KBM-7 (cell line): ENCODE measurements around the gene ITSN2.

Experiments used
- DNase-seq: peaks from one replicate; pipeline ENCODE4 v3.0.0-alpha.2; 2015
- in situ Hi-C: fragments of 300-500 bp; cut with MboI; formaldehyde crosslinking; loops from 2 replicates; pipeline ENCODE4 v1.14.3; 2020; ENCODE audit warnings: low sequenced_read_pairs, low pct_unique_long_range_greater_than_20kb, mixed read lengths

The ITSN2 gene

DNA sequence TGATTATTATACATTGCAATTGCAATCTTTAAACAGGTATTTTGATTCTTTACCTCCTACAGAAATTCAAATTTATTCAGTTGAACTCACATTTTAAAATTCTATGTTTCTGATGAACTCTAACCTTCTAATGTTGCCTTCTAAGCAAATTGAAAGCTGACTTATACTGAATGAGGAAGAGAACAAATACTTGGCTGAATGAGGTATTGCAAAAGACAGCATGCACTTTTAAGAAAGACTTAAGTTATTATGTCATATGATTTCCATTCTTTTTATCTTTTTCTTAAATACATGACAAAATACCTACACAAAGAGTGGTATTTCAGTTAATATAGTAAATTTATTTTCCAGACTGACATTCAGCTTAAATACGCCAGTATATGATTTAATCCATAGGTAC is 120.8 kb downstream of the ITSN2 start:
- in situ Hi-C loops, result no loop called here
- DNase-seq, result no peak

GRCh38 chr2:24238158-24238557 is 122.2 kb downstream of the ITSN2 start:
- DNase-seq, result no peak
- in situ Hi-C loops, result no loop called here

DNA sequence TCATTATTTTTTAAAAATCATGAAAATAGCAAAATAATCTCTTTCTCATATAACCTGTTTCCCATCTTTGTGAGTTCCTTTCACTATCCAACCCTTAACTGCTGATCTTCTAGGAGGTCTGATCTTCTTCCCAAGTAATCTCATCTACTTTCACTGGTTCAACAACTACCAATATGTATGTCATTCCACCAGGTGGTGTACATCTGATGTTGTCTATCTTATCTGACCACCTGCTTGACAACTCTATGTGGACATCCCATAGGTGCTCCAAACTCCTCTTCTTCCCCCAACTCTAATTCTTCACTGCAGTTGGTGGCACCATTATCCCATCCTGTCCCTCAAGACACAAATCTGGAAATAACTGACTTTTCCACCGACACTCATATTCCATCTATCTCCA is 123.0 kb downstream of the ITSN2 start:
- in situ Hi-C loops, result no loop called here
- no peak for DNase-seq

GRCh38 chr2:24233321-24233720 is 127.0 kb downstream of the ITSN2 start:
- DNase-seq, result peak; percentile 7
- in situ Hi-C loops, result no loop called here

GRCh38 chr2:24231461-24231881 is 128.9 kb downstream of the ITSN2 start:
- DNase-seq, result no peak
- in situ Hi-C loops, result no loop called here

- in situ Hi-C loops, result no loop called here
- peak; percentile 20 for DNase-seq
These were observed 131.9 kb downstream of the ITSN2 start for GRCh38 chr2:24228470-24228869.

- DNase-seq, result no peak
- in situ Hi-C loops, result no loop called here
These were observed 134.7 kb downstream of the ITSN2 start for GRCh38 chr2:24225499-24226242.

GRCh38 chr2:24222946-24223345 is 137.4 kb downstream of the ITSN2 start:
- DNase-seq, result no peak

DNA sequence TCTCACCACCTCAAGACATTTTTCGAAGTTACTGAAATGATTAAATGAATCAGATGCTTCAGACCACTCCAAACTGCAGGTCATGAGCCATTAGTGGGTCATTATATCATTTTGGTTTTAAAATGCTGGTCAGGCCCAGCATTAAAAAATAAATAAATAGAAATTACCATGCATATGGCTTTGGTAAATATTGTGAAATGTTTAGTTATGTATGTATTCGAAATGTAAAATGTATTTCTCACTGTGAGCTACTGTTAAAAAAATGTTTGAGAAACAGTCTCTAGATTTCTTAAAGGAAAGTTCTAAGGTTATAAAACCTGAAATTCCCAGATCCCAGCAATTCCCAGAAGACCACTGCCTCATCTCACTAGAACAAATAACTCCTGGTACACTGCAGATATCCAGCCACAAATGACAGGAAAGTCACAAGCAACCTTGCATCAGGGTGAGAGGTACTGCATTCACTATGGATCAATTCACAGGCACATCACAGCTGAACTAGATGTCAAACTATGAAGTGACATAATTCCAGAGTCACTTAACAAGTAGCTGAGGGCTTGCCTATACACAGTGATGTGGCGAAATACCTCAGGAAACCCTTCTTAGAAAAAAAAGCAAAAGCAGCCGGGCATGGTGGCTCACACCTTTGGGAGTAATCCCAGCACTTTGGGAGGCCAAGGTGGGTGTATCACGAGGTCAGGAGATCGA is 138.8 kb downstream of the ITSN2 start:
- DNase-seq, result no peak
- in situ Hi-C loops, result no loop called here

More at GRCh38 chr2:24222946-24223345, 137.4 kb downstream of the ITSN2 start:
- in situ Hi-C loops, result no loop called here

- in situ Hi-C loops, result no loop called here
- DNase-seq, result no peak
These were observed 139.6 kb downstream of the ITSN2 start for GRCh38 chr2:24220554-24221291.

DNA sequence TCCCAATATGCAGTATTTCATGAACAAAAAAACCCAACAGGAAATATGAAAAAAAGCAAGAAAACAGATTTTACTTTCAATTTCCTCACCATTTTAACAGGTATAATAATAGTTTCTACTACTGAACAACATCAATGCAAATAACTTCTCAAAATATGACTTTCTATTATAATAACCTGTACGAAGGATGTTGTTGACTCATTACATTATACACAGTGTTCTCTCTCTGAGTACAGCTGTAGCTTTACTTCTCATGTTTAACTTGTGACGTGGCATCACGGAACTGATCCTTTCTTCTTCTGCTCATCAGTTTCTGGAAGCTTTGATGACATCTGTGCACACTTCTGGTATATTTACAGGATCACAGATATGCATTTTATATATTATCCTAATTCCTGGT is 145.5 kb downstream of the ITSN2 start:
- in situ Hi-C loops, result no loop called here
- DNase-seq, result no peak

DNA sequence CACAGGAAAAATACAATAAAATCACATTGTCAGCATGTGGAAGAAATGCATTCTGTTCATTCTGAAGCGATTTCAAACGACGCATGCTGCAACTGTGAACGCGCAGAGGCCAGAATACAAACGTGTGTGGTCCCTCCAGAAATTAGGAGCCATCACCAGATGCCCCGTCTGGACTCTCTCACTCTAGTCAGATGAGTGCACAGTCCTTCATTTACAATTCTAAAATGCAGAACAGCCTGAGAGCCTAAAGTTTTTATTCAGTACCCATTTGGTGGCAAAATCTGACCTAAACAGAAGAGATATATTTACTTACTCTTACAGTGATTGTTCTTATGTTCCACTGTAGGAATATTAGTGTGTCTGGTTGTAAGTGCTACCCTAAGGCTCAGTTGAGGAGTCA is 148.9 kb downstream of the ITSN2 start:
- DNase-seq, result no peak
- in situ Hi-C loops, result no loop called here

- in situ Hi-C loops, result no loop called here
These were observed 149.6 kb downstream of the ITSN2 start for GRCh38 chr2:24210723-24211122.

DNA sequence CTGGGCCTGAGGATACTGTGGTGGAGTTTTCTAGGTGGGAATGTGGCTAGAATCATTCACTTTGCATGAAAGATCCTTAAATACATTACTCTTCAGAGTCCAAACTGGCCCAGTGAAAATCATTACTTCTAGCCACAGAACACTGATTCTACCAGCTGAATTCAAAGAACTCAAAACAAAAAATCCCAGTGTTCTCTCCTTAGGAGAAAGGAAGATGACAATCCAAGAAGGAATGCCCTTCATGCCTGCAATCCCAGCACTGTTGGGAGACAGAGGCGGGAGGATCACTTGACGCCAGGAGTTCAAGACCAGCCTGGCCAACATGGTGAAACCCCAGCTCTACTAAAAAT is 150.3 kb downstream of the ITSN2 start:
- in situ Hi-C loops, result no loop called here
- no peak for DNase-seq

More at GRCh38 chr2:24210723-24211122, 149.6 kb downstream of the ITSN2 start:
- DNase-seq, result no peak

GRCh38 chr2:24209389-24210105 is 150.8 kb downstream of the ITSN2 start:
- in situ Hi-C loops, result no loop called here
- no peak for DNase-seq

- in situ Hi-C loops, result no loop called here
- no peak for DNase-seq
These were observed 151.8 kb downstream of the ITSN2 start for GRCh38 chr2:24208490-24208889.

- in situ Hi-C loops, result no loop called here
- DNase-seq, result no peak
These were observed 153.0 kb downstream of the ITSN2 start for GRCh38 chr2:24207359-24207758.

- in situ Hi-C loops, result no loop called here
- no peak for DNase-seq
These were observed 153.6 kb downstream of the ITSN2 start for GRCh38 chr2:24206714-24207113.

GRCh38 chr2:24206242-24206641 is 154.1 kb downstream of the ITSN2 start:
- in situ Hi-C loops, result no loop called here
- no peak for DNase-seq

DNA sequence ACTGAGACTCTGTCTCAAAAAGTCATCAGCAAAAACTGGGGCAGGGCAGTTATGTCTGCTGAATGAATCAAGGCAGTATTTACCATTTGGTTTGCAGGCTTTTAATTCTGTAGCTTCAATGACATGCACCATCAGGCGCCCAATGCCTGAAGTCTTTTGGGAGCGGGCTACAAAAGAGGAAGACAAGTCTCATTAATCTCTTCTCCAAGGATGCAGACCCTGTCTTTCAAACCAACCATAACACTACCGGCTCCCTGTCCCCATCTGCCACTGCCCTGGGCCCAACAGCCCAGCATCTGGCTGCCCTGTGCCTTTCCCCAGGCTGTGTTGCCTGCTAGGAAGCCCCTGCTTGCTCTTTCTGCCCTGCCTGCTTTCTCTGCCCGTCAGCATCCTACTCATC is 155.2 kb downstream of the ITSN2 start:
- no peak for DNase-seq
- in situ Hi-C loops, result no loop called here
